ENCODE results near the gene STK36. TPM values are rescaled to one million over a fixed set of nuclear protein-coding genes. Genes with fewer than 3 reads are reported as not detected.

STK36 gene
- total RNA-seq, 4 donors from 2014 or later: 63.9 to 71.4 (median 67.6) TPM

DNA sequence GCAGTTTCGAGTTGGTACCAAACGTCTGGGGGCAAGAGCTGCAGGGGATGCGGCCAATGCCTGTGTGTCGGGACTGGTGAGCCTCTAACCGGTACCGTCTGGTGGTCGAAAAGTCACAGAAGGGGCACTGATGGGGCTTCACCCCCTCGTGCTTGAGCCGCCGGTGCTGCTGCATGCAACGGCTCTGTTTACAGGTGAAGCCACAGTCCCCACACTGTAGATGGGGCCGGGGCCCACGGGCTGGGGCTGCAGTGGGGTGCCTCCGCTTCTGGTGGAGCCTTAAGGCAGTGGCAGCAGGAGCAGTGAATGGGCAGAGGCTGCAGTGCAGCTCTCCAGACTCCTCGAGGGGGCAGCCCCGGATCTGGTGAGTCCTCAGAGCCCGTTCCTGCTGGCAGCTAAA, 29.1 kb upstream of the STK36 start:
- no peak overlapping the region for H3K27ac ChIP-seq
- TF ChIP-seq, protein P1, sequence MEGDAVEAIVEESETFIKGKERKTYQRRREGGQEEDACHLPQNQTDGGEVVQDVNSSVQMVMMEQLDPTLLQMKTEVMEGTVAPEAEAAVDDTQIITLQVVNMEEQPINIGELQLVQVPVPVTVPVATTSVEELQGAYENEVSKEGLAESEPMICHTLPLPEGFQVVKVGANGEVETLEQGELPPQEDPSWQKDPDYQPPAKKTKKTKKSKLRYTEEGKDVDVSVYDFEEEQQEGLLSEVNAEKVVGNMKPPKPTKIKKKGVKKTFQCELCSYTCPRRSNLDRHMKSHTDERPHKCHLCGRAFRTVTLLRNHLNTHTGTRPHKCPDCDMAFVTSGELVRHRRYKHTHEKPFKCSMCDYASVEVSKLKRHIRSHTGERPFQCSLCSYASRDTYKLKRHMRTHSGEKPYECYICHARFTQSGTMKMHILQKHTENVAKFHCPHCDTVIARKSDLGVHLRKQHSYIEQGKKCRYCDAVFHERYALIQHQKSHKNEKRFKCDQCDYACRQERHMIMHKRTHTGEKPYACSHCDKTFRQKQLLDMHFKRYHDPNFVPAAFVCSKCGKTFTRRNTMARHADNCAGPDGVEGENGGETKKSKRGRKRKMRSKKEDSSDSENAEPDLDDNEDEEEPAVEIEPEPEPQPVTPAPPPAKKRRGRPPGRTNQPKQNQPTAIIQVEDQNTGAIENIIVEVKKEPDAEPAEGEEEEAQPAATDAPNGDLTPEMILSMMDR (IDR thresholded peaks at IDR 0.05): no peak
- DNase-seq (ENCODE audit: low spot score in 2 of 2): no peak
- no peaks in the 10 kb centered on the region for H3K4me1 ChIP-seq
- whole genome bisulfite sequencing, 2 donors: 86 to 94% methylated on average over 16 of the region's 17 CpGs
- no peaks in the 10 kb centered on the region for H3K27me3 ChIP-seq
- H3K9me3 ChIP-seq: no peaks in the 10 kb centered on the region
- no peak overlapping the region for H3K4me3 ChIP-seq
- H3K36me3 ChIP-seq: peaks cover 3 to 98% (median 46%) of the 10 kb centered on the region in 3 donors

DNA sequence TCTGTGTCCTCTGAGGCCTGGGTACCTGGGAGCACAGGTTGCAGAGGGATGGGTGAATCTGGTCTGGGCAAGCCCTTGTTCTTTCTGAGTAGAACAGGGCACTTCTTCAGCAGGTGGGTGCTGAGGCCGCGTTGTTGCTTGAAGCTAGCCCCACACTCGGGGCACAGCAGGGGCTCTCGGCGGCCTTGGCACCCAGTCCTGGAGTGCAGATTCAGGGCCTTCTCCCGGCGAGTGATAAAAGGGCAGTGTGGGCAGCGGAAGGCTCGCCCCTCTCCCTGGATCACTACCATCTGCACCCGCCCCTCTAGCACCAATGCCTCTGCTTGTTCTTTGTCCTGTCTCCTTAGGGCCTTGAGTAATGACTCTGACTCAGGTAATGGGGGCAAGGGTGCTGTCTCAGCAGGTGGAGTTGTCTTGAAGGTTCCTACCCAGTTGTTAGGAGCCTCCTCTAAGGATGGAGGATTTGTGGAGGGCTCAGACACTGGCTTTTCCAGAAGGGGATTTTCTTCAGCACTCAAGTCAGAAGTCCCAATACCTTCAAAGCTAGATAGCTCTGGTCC, 28.1 kb upstream of the STK36 start:
- WGBS, 2 donors: 86 to 91% methylated on average over 10 of the region's 10 CpGs
- H3K36me3 ChIP-seq: peaks cover 3 to 98% (median 40%) of the 10 kb centered on the region in 3 donors
- H3K9me3 ChIP-seq: no peaks in the 10 kb centered on the region

DNA sequence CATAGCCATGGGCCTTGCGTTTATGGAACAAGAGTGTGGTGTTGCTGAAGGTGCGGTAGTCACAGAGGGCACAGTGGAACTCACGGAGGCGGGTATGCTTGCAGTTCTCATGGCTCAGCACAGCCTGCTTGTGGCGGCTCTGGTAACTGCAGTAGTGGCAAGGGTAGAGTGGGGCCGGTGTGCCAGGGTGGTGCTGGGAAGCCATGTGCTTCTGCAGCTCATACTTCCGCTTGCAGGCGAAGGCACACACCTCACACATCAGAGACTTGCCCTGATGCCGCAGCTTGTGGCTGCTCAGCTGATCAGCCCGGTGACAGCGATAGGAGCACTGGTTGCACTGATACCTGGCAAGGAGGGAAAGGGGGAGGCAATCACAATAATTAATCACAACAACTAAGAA, 27.2 kb upstream of the STK36 start:
- peaks cover 3 to 98% (median 40%) of the 10 kb centered on the region in 3 donors for H3K36me3 ChIP-seq
- 88 to 90% methylated on average over 11 of the region's 11 CpGs for WGBS, 2 donors
- H3K9me3 ChIP-seq: no peaks in the 10 kb centered on the region
- no peak overlapping the region for H3K27ac ChIP-seq
- H3K4me3 ChIP-seq: no peak overlapping the region
- no peaks in the 10 kb centered on the region for H3K27me3 ChIP-seq
- no peak for TF ChIP-seq POLR2A (IDR thresholded peaks at IDR 0.05)
- no peak for TF ChIP-seq EP300 (IDR thresholded peaks at IDR 0.05)
- TF ChIP-seq, protein P1 (IDR thresholded peaks at IDR 0.05): no peak
- H3K4me1 ChIP-seq: no peaks in the 10 kb centered on the region
- no peak for DNase-seq (ENCODE audit: low spot score in 2 of 2)

More for the DNA sequence above, 28.1 kb upstream of the STK36 start:
- Histone ChIP-seq H3K27ac (no peak overlapping the region), H3K4me1 (no peaks in the 10 kb centered on the region), H3K4me3 (no peak overlapping the region), H3K27me3 (no peaks in the 10 kb centered on the region)
- DNase-seq (ENCODE audit: low spot score in 2 of 2): no peak
- TF ChIP-seq EP300 (IDR thresholded peaks at IDR 0.05) (no peak), POLR2A (IDR thresholded peaks at IDR 0.05) (no peak)
- TF ChIP-seq, protein P1 (IDR thresholded peaks at IDR 0.05): no peak

DNA sequence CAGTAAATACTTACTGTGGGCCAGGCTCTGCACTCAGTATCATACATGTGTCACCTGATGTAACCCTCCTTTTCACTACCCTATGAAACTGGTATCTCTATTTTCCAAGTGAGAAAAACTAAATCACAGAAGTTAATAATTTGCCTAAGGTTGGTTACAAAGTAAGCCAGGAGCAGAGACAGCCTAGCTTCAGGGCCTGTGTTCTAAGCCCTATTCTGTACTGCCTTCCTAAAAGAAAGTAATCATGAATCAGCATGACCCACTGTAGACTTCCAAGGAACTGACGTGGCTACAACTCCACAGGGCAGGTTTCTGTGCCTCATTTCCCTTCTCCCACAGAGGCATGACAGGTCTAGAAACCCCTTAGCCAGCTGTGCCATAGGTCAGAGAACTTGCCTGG, 26.8 kb upstream of the STK36 start:
- H3K9me3 ChIP-seq: no peaks in the 10 kb centered on the region
- DNase-seq (ENCODE audit: low spot score in 2 of 2): no peak
- no peak overlapping the region for H3K27ac ChIP-seq
- no peak overlapping the region for H3K4me3 ChIP-seq
- H3K27me3 ChIP-seq: no peaks in the 10 kb centered on the region
- TF ChIP-seq POLR2A (IDR thresholded peaks at IDR 0.05): no peak
- TF ChIP-seq EP300 (IDR thresholded peaks at IDR 0.05): no peak
- TF ChIP-seq, protein P1 (IDR thresholded peaks at IDR 0.05): no peak
- H3K4me1 ChIP-seq: no peaks in the 10 kb centered on the region
- peaks cover 3 to 98% (median 42%) of the 10 kb centered on the region in 3 donors for H3K36me3 ChIP-seq
- 63 to 95% methylated on average over 1 of the region's 1 CpG for WGBS, 2 donors

DNA sequence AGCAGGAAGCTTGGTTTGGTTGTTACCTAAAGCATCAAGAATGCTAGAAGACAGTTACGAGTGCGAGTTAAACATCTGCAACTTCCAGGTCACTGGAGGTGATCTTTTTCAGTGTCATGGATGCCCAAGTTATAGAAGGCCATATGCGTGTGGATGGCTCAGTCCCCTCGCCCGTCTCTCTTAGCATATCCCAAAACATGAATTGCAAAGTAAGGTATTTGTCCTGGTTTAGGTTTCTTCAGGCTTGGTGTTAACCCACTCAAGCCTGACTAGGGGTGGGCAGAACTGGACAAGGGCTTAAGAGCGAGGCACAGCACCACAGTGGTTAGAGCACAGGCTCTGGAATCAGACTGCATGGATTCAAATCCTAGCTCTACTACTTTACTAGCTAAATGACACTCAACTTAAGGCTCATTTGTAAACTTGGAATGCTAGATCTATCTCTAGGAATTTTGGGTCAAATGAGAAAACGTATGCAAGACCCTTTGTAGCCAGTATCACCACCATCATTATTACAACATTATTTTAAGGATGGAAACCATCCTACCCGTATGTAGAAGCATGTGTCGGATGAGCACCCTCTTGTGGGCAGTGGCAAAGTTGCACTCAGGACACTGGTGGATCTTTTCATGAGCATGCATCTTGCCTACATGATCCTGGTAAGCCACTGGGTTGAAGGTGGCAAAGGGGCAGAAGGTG, 23.6 kb upstream of the STK36 start:
- H3K9me3 ChIP-seq: no peaks in the 10 kb centered on the region
- H3K27ac ChIP-seq: no peak overlapping the region
- H3K27me3 ChIP-seq: no peaks in the 10 kb centered on the region
- DNase-seq (ENCODE audit: low spot score in 2 of 2): peak; percentile 45 to 52
- H3K4me1 ChIP-seq: no peaks in the 10 kb centered on the region
- H3K4me3 ChIP-seq: no peak overlapping the region
- TF ChIP-seq EP300 (IDR thresholded peaks at IDR 0.05): no peak
- TF ChIP-seq, protein P1 (IDR thresholded peaks at IDR 0.05): peak; percentile 59 to 79 (median 64)
- H3K36me3 ChIP-seq: peaks cover 0 to 99% (median 41%) of the 10 kb centered on the region in 3 donors
- 68 to 69% methylated on average over 9 of the region's 9 CpGs for WGBS, 2 donors
